ENCODE results near the gene TRIM72.
"Not testable (repeated sequence)": the region's sequence is repeated elsewhere in the genome, so short reads cannot be mapped to it uniquely, and the experiment has no call there.

Gene TRIM72

GRCh38 chr16:31213877-31214707 is at the start of gene TRIM72:
TSS of gene TRIM72 (plus strand) at chr16:31214119. CDS start at chr16:31214739, 620 bp downstream.
- DNase-seq = no peak

GRCh38 chr16:31167315-31167714 is 46.6 kb upstream of the TRIM72 start:
- DNase-seq = no peak

GRCh38 chr16:31168848-31169247 is 45.1 kb upstream of the TRIM72 start:
- no peak for DNase-seq

GRCh38 chr16:31170048-31170447 is 43.9 kb upstream of the TRIM72 start:
- DNase-seq = not testable (repeated sequence)

GRCh38 chr16:31177136-31177535 is 36.8 kb upstream of the TRIM72 start:
- no peak for DNase-seq

- DNase-seq = no peak
These were observed 34.6 kb upstream of the TRIM72 start for GRCh38 chr16:31179219-31179746.

GRCh38 chr16:31179747-31180459 is 34.0 kb upstream of the TRIM72 start, which contains the start of gene FUS:
TSS of gene FUS (plus strand) at chr16:31180139. CDS start at chr16:31180215, 76 bp downstream.
- DNase-seq = peak; percentile 86

- DNase-seq = no peak
These were observed 32.7 kb upstream of the TRIM72 start for GRCh38 chr16:31181102-31181830.

GRCh38 chr16:31182391-31182790 is 31.5 kb upstream of the TRIM72 start:
- no peak for DNase-seq

- no peak for DNase-seq
These were observed 30.2 kb upstream of the TRIM72 start for GRCh38 chr16:31183432-31184428.

- no peak for DNase-seq
These were observed 29.0 kb upstream of the TRIM72 start for GRCh38 chr16:31184888-31185287.

GRCh38 chr16:31185339-31185738 is 28.6 kb upstream of the TRIM72 start:
- no peak for DNase-seq

GRCh38 chr16:31186176-31186575 is 27.7 kb upstream of the TRIM72 start:
- no peak for DNase-seq

GRCh38 chr16:31186930-31187807 is 26.8 kb upstream of the TRIM72 start:
- no peak for DNase-seq

- no peak for DNase-seq
These were observed 26.1 kb upstream of the TRIM72 start for GRCh38 chr16:31187808-31188189.

- no peak for DNase-seq
These were observed 25.2 kb upstream of the TRIM72 start for GRCh38 chr16:31188450-31189411.

- DNase-seq = no peak
These were observed 24.5 kb upstream of the TRIM72 start for GRCh38 chr16:31189412-31189778.

GRCh38 chr16:31190061-31190460 is 23.9 kb upstream of the TRIM72 start:
- no peak for DNase-seq

- DNase-seq = no peak
These were observed 23.0 kb upstream of the TRIM72 start for GRCh38 chr16:31190818-31191444.
